HG03457 (cell line): ENCODE results near the gene ADAMTSL3.

Experiments
- ATAC-seq: cut with Tn5 transposase; IDR thresholded peaks from one replicate; pipeline ENCODE4 v1.9.1; 2021; ENCODE audit warnings: moderate number of reproducible peaks; ENCODE audit not compliant: unreplicated experiment

ADAMTSL3 gene

GRCh38 chr15:83913034-83913632, 259.2 kb downstream of the ADAMTSL3 start:
- no peak for ATAC-seq

GRCh38 chr15:83914906-83915305, 261.0 kb downstream of the ADAMTSL3 start:
- ATAC-seq: no peak

GRCh38 chr15:83917432-83917831, 263.5 kb downstream of the ADAMTSL3 start:
- no peak for ATAC-seq

GRCh38 chr15:83918011-83918410, 264.1 kb downstream of the ADAMTSL3 start:
- ATAC-seq: no peak

GRCh38 chr15:83919319-83919830, 265.5 kb downstream of the ADAMTSL3 start:
- no peak for ATAC-seq

- ATAC-seq: no peak
These were observed 266.1 kb downstream of the ADAMTSL3 start for GRCh38 chr15:83919978-83920510.

GRCh38 chr15:83922649-83923294, 268.8 kb downstream of the ADAMTSL3 start:
- ATAC-seq: no peak

- no peak for ATAC-seq
These were observed 272.2 kb downstream of the ADAMTSL3 start for GRCh38 chr15:83926116-83926515.

DNA sequence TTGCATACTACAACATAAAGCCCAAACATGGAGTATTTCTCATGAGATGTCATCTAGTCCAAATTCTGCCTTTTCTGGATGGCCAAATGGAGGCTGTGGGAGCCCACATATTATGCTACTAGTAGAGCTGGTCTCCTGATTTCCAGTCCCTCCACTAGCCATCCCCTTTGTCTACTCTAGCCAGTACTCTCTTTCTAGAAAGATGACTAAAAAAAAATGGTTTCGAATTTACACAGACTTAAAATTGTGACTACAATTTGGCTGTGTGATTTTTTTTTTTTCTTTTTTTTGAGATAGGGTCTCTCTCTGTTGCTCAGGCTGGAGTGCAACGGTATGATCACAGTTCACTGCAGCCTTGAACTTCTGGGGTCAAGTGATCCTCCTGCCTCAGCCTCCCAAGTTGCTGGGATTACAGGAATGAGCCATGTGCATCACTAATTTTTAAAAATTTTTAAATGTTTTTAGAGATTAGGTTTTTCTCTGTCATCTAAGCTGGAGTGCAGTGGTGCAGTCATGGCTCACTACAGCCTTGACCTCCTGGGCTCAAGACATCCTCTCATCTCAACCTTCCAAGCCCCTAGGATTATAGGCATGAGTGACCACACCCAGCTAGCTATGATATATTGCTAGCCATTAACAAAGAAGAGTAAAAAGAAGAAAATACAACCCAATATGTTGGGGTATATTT, 273.9 kb downstream of the ADAMTSL3 start:
- ATAC-seq: peak; percentile 18

DNA sequence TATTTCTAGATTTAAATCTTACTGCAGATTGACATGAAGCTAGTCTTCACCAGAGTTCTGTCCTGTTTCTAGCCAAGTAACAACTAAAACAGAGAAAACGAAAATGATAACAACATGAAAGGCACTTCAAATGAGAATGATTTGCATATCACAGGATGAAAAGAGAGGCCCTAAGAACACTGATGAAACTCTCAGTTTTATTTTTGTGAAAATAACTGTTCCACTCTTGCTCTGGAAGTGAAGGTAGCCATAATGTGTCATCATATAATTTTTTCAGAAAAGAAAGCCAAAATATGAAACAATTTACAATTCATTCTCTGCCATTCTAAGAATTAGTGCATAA, 274.4 kb downstream of the ADAMTSL3 start:
- ATAC-seq: peak; percentile 67

DNA sequence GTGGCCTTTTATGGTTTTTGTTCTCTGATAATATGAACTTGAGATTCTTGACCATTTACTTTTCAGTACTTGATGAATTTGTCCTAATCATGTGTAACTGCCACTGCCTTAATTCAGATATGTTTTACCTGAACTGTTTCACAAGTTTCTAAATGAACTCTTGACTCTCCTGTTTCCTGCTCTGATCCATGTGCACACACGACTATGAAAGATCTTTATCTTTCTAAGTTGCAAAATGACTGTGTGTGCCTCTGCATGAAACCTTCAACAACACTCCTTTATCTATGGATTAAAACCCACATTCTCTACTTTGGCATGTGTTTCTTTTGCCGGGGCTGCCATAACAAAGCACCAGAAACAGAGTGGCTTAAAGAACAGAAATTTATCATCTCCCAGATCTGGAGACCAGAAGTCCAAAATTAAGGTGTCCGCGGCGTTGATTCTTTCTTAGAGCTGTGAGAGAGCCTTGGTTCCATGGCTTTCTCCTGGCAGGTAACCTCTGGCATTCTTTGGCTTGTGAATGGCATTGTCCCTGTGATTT, 275.0 kb downstream of the ADAMTSL3 start:
- no peak for ATAC-seq

- ATAC-seq: no peak
These were observed 275.7 kb downstream of the ADAMTSL3 start for GRCh38 chr15:83929619-83930018.

- ATAC-seq: no peak
These were observed 276.7 kb downstream of the ADAMTSL3 start for GRCh38 chr15:83930392-83931212.

DNA sequence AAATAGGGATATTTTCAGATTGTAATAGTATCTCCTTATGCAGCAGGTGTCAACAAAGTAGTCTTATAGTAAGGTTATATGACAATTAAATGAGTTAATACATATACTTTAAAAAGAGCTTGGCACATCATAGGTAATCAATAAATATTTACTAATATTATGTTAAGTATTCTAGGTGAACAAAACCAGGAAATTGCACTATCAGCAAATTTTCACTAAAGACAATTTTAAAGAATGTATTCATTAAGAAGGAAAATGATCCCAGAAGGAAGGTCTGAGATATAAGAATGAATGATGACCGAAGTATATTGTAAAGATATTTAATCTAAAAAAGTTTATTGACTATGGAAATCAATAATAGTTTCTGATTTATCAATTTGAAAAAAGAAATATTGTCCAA, 281.9 kb downstream of the ADAMTSL3 start:
- ATAC-seq: no peak

- ATAC-seq: no peak
These were observed 286.2 kb downstream of the ADAMTSL3 start for GRCh38 chr15:83940136-83940535.

- ATAC-seq: no peak
These were observed 289.1 kb downstream of the ADAMTSL3 start for GRCh38 chr15:83943043-83943442.

DNA sequence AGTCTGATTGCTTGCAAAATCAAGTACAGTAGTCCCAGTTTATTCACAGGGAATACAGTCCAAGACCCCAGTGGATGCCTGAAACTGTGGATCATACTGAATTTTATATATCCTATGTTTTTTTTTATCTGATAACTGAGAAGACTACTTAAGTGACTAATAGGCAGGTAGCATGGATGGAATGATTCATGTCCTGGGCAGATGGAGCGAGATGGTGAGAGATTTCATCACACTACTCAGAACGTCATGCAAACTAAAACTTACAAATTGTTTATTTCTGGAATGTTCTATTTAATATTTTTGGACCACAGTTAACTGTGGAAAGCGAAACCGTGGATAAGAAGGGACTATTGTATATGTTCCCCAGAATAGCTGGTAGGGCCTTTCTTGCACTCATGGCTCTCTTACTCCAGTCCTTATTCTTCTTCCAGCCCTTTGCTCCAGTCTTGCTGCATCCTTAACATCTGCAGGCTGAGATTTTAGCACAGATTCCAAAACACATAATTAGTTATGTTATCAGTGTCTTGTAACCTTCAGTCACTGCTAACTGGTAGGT, 290.0 kb downstream of the ADAMTSL3 start:
- ATAC-seq: no peak

DNA sequence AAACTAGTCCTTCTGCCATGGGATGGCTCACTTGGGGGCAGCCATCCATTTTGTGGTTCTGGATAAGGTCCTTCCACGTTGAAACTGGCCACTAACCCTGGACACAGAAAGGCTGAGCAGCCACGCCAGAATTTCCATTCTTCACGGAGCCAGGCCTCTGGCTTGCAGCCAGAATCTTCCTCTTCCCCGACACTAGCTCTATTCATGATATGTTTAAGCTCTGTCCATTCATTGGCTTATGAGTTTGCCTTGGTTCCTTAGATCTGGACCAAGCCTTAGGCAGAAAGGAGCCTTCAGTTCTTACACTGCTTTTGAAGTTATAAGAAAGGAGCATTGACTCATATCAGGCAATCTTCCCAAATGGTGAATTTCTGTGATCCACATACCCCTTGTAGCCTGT, 293.2 kb downstream of the ADAMTSL3 start:
- ATAC-seq: no peak

- no peak for ATAC-seq
These were observed 300.6 kb downstream of the ADAMTSL3 start for GRCh38 chr15:83954506-83954905.

DNA sequence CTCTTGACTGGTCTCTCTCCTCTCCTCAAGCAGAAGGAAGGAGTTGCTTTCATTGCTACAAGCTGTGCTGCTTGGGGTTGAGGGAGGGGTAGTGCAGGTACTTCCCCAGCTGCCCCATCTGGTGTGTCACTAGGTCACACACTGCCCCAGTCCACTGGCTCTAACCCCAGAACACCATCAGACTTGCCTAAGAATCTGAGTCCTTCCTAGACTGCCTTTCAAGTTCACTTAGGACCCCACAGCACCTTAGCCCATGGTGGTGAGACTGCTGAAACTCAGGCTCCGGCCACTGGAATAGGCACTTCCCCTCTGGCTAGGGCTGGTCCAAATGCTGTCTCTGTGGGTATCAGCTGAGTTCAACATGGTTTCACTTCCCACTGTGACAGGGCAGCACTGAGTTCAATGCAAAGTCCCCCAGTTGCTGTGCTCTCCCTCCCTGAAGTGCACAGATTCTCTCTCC, 301.9 kb downstream of the ADAMTSL3 start:
- peak; percentile 94 for ATAC-seq
